ENCODE results near the gene KNOP1.

KNOP1 gene

DNA sequence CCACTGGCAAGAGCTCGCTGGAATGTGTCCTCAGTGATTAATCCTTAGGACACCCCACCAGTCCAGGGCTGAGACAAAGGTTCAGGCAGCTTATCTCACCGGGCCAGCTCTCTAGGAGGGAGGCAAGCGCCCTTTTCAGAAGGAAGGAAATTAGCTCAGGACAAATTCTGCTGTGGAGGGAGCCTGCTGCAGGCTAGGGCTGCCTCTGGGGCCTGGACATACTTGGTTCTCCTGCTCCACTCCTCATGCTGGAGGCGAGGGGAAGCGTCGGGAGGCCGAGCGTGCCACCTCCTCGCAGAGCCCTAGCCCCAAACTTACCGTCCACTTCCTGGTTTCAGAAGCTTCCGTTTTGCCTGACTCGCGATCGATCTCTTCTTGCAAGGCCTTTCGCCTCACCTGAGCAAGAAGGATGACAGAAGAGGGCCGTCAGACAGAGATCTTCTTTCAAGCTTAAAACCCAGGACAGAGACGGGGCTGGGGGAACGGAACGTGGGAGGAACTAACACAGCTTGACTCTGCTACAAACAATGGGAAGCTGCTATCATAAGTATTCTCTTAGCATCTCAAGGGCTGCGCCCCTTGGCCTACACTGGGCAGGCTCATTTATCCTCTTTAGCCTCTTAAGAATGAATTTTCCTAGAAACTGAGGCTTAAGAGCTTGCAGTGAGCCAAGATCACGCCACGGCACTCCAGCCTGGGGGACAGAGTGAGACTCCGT lies 7.7 kb downstream of the KNOP1 start:
- peaks cover 68% of the 10 kb centered on the region for H3K36me3 ChIP-seq (ENCODE audit: insufficient read depth, low read length)
- no peaks in the 10 kb centered on the region for H3K9me3 ChIP-seq (ENCODE audit: low read length)
- no peak overlapping the region for H2AFZ ChIP-seq (ENCODE audit: low read length)
- H3K4me2 ChIP-seq (ENCODE audit: low read length), result no peak overlapping the region
- no peaks in the 10 kb centered on the region for H4K20me1 ChIP-seq (ENCODE audit: insufficient read depth, low read length)
- no peak overlapping the region for H3K4me3 ChIP-seq (ENCODE audit: low read depth, low read length, poor library complexity, severe bottlenecking)
- H3K9me2 ChIP-seq (ENCODE audit: low read depth, low read length), result no peaks in the 10 kb centered on the region
- no peak for TF ChIP-seq EZH2 (IDR thresholded peaks at IDR 0.05; ENCODE audit: borderline replicate concordance, low read length)
- TF ChIP-seq, protein P1, sequence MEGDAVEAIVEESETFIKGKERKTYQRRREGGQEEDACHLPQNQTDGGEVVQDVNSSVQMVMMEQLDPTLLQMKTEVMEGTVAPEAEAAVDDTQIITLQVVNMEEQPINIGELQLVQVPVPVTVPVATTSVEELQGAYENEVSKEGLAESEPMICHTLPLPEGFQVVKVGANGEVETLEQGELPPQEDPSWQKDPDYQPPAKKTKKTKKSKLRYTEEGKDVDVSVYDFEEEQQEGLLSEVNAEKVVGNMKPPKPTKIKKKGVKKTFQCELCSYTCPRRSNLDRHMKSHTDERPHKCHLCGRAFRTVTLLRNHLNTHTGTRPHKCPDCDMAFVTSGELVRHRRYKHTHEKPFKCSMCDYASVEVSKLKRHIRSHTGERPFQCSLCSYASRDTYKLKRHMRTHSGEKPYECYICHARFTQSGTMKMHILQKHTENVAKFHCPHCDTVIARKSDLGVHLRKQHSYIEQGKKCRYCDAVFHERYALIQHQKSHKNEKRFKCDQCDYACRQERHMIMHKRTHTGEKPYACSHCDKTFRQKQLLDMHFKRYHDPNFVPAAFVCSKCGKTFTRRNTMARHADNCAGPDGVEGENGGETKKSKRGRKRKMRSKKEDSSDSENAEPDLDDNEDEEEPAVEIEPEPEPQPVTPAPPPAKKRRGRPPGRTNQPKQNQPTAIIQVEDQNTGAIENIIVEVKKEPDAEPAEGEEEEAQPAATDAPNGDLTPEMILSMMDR (IDR thresholded peaks at IDR 0.05; ENCODE audit: low read length), result no peak
- no peak overlapping the region for H3K27ac ChIP-seq (ENCODE audit: low read depth, low read length, poor library complexity, severe bottlenecking)
- H3K27me3 ChIP-seq (ENCODE audit: insufficient read depth, low read length), result no peaks in the 10 kb centered on the region
- no peaks in the 10 kb centered on the region for H3K79me2 ChIP-seq (ENCODE audit: insufficient read depth, low read length)
- no peaks in the 10 kb centered on the region for H3K4me1 ChIP-seq (ENCODE audit: insufficient read depth, low read length, severe bottlenecking)
- no peaks in the 10 kb centered on the region for H3F3A ChIP-seq (ENCODE audit: insufficient read depth, low read length)
- H3K9ac ChIP-seq (ENCODE audit: low read length), result no peak overlapping the region

GRCh38 chr16:19709381-19710136 lies 8.5 kb downstream of the KNOP1 start:
- Histone ChIP-seq H3F3A (ENCODE audit: insufficient read depth, low read length) (no peaks in the 10 kb centered on the region), H2AFZ (ENCODE audit: low read length) (no peak overlapping the region), H3K36me3 (ENCODE audit: insufficient read depth, low read length) (peaks cover 70% of the 10 kb centered on the region), H4K20me1 (ENCODE audit: insufficient read depth, low read length) (no peaks in the 10 kb centered on the region), H3K9ac (ENCODE audit: low read length) (no peak overlapping the region), H3K27me3 (ENCODE audit: insufficient read depth, low read length) (no peaks in the 10 kb centered on the region), H3K4me1 (ENCODE audit: insufficient read depth, low read length, severe bottlenecking) (no peaks in the 10 kb centered on the region), H3K27ac (ENCODE audit: low read depth, low read length, poor library complexity, severe bottlenecking) (no peak overlapping the region), H3K9me3 (ENCODE audit: low read length) (no peaks in the 10 kb centered on the region), H3K4me2 (ENCODE audit: low read length) (no peak overlapping the region), H3K4me3 (ENCODE audit: low read depth, low read length, poor library complexity, severe bottlenecking) (no peak overlapping the region), H3K79me2 (ENCODE audit: insufficient read depth, low read length) (no peaks in the 10 kb centered on the region), H3K9me2 (ENCODE audit: low read depth, low read length) (no peaks in the 10 kb centered on the region)
- TF ChIP-seq EZH2 (IDR thresholded peaks at IDR 0.05; ENCODE audit: borderline replicate concordance, low read length), result no peak
- TF ChIP-seq, protein P1 (IDR thresholded peaks at IDR 0.05; ENCODE audit: low read length), result no peak

- Histone ChIP-seq H4K20me1 (ENCODE audit: insufficient read depth, low read length) (no peaks in the 10 kb centered on the region), H2AFZ (ENCODE audit: low read length) (no peak overlapping the region), H3K4me3 (ENCODE audit: low read depth, low read length, poor library complexity, severe bottlenecking) (no peak overlapping the region), H3K36me3 (ENCODE audit: insufficient read depth, low read length) (peaks cover 70% of the 10 kb centered on the region), H3K4me2 (ENCODE audit: low read length) (no peak overlapping the region), H3K9me2 (ENCODE audit: low read depth, low read length) (no peaks in the 10 kb centered on the region), H3K79me2 (ENCODE audit: insufficient read depth, low read length) (no peaks in the 10 kb centered on the region), H3K9me3 (ENCODE audit: low read length) (no peaks in the 10 kb centered on the region), H3F3A (ENCODE audit: insufficient read depth, low read length) (no peaks in the 10 kb centered on the region), H3K9ac (ENCODE audit: low read length) (no peak overlapping the region), H3K27me3 (ENCODE audit: insufficient read depth, low read length) (no peaks in the 10 kb centered on the region), H3K4me1 (ENCODE audit: insufficient read depth, low read length, severe bottlenecking) (no peaks in the 10 kb centered on the region), H3K27ac (ENCODE audit: low read depth, low read length, poor library complexity, severe bottlenecking) (no peak overlapping the region)
- no peak for TF ChIP-seq EZH2 (IDR thresholded peaks at IDR 0.05; ENCODE audit: borderline replicate concordance, low read length)
- TF ChIP-seq, protein P1 (IDR thresholded peaks at IDR 0.05; ENCODE audit: low read length), result no peak
Measured at GRCh38 chr16:19708296-19709205, 9.5 kb downstream of the KNOP1 start.
